Mesodermal cell (in vitro differentiated cells): ENCODE data around the gene CASZ1.

Experiments
- H3K27ac ChIP-seq: 2 replicates; pipeline ENCODE4 v1.7.0; 2013; ENCODE audit warnings: mild to moderate bottlenecking, low read depth, low read length, moderate library complexity; ENCODE audit not compliant: severe bottlenecking
- H3K36me3 ChIP-seq: 2 replicates; pipeline ENCODE4 v1.7.1; 2013; ENCODE audit warnings: mild to moderate bottlenecking, low read length, moderate library complexity; ENCODE audit not compliant: control insufficient read depth, insufficient read depth
- H3K4me1 ChIP-seq: one replicate; pipeline ENCODE4 v1.7.1; 2013; ENCODE audit warnings: mild to moderate bottlenecking, low read length; ENCODE audit not compliant: insufficient read depth, control insufficient read depth, poor library complexity, severe bottlenecking
- H3K4me3 ChIP-seq: 2 replicates; pipeline ENCODE4 v1.7.0; 2013; ENCODE audit warnings: low read length, control low read depth, mild to moderate bottlenecking; ENCODE audit not compliant: insufficient read depth, poor library complexity, severe bottlenecking; ENCODE audit errors: extremely low read depth
- H3K9me3 ChIP-seq: 2 replicates; pipeline ENCODE4 v1.7.1; 2013; ENCODE audit warnings: mild to moderate bottlenecking, low read length, moderate library complexity; ENCODE audit not compliant: control insufficient read depth
- WGBS, 2 experiments: methylation state at CpG; one replicate each; pipeline ENCODE4 v1.1.5; 2013; ENCODE audit warnings: missing lambda C conversion rate in 2 of 2; ENCODE audit not compliant: insufficient coverage in 2 of 2; 5-methylcytosine and 5-hydroxymethylcytosine counted together

CASZ1 gene

DNA sequence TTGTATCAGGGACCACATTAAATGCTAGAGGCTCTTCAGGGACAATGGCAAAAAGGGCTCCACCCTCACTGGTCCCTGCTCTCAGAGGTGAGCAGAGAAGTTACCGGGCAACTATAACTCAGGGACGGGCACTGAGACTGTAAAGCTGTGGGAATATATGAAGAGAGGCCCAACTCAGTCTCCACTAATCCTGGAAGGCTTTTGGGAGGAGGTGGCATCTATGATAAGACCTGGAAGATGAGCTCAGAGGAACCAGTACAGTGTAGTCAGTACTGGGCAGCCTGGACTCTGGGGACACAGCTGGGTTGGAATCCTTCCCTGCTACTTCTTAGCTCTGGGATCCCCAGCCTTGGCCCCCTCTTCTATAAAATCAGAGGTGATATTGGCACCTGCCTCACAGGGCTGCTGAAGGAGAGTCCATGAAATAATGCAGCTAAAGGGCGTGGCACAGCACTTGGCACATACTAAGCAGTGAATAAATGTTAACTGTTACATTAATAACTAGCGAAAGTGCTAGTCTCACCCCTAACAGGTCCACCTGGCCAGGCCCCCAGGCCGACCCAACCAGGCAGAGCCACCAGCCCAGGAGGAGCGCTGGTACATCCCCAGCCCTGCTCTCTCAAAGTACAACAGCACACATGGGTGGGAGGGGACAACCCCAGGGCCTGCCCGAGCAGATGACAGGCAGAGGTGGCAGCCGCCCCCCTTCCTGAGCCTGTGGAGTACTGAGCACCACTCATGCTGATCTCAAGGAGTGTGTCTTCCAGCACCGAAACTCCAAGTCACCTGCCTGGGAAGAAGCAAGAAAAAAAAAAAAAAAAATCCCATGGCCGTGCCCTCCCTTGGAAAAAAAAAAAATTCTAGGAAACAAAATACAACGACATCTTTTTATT, 62.7 kb downstream of the CASZ1 start:
- Histone ChIP-seq H3K4me1 (peaks cover 2% of the 10 kb centered on the region), H3K9me3 (no peaks in the 10 kb centered on the region)
- WGBS, 2 experiments, result 87 to 88% methylated on average over 4 to 5 of the region's 11 CpGs

DNA sequence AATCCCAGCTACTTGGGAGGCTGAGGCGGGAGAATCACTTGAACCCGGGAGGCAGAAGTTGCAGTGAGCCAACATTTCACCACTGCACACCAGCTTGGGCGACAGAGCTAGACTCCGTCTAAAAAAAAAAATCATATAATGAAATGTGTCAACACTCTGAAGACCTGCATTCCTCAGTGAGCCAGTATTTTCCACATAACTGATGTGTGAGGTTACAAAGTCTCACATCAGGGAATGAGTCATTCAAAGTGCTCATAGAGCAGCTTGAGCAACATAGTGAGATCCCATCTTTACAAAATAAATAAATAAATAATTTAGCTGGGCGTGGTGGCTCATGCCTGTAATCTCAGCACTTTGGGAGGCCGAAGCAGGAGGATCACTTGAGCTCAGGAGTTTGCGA, 65.5 kb downstream of the CASZ1 start:
- 100% methylated on average over 2 to 4 of the region's 7 CpGs for WGBS, 2 experiments
- H3K27ac ChIP-seq, result no peak overlapping the region
- H3K4me1 ChIP-seq, result peaks cover 3% of the 10 kb centered on the region
- H3K9me3 ChIP-seq, result no peaks in the 10 kb centered on the region
- H3K4me3 ChIP-seq, result no peak overlapping the region
- no peaks in the 10 kb centered on the region for H3K36me3 ChIP-seq

More for the DNA sequence above, 62.7 kb downstream of the CASZ1 start:
- H3K36me3 ChIP-seq, result no peaks in the 10 kb centered on the region
- H3K27ac ChIP-seq, result no peak overlapping the region
- no peak overlapping the region for H3K4me3 ChIP-seq

- Histone ChIP-seq H3K9me3 (no peaks in the 10 kb centered on the region), H3K27ac (peak overlapping the region; percentile 75), H3K4me3 (no peak overlapping the region), H3K36me3 (no peaks in the 10 kb centered on the region), H3K4me1 (peaks cover 3% of the 10 kb centered on the region)
- WGBS, 2 experiments, result 44 to 83% methylated on average over 7 to 22 of the region's 31 CpGs
Measured at GRCh38 chr1:10728595-10729410, 67.6 kb downstream of the CASZ1 start.

GRCh38 chr1:10727751-10728232, 68.7 kb downstream of the CASZ1 start:
- H3K36me3 ChIP-seq, result no peaks in the 10 kb centered on the region
- no peaks in the 10 kb centered on the region for H3K9me3 ChIP-seq
- WGBS, 2 experiments, result 97 to 98% methylated on average over 15 to 16 of the region's 16 CpGs
- peaks cover 3% of the 10 kb centered on the region for H3K4me1 ChIP-seq
- no peak overlapping the region for H3K4me3 ChIP-seq
- no peak overlapping the region for H3K27ac ChIP-seq

- Histone ChIP-seq H3K36me3 (no peaks in the 10 kb centered on the region), H3K4me1 (peaks cover 3% of the 10 kb centered on the region), H3K9me3 (no peaks in the 10 kb centered on the region), H3K4me3 (no peak overlapping the region), H3K27ac (no peak overlapping the region)
- 94 to 98% methylated on average over 16 to 17 of the region's 17 CpGs for WGBS, 2 experiments
Measured at GRCh38 chr1:10726355-10726754, 70.1 kb downstream of the CASZ1 start.

GRCh38 chr1:10724948-10725847, 71.2 kb downstream of the CASZ1 start:
- no peak overlapping the region for H3K4me3 ChIP-seq
- WGBS, 2 experiments, result 84 to 88% methylated on average over 18 to 21 of the region's 21 CpGs
- no peaks in the 10 kb centered on the region for H3K36me3 ChIP-seq
- H3K27ac ChIP-seq, result no peak overlapping the region
- H3K4me1 ChIP-seq, result peaks cover 3% of the 10 kb centered on the region
- H3K9me3 ChIP-seq, result no peaks in the 10 kb centered on the region

DNA sequence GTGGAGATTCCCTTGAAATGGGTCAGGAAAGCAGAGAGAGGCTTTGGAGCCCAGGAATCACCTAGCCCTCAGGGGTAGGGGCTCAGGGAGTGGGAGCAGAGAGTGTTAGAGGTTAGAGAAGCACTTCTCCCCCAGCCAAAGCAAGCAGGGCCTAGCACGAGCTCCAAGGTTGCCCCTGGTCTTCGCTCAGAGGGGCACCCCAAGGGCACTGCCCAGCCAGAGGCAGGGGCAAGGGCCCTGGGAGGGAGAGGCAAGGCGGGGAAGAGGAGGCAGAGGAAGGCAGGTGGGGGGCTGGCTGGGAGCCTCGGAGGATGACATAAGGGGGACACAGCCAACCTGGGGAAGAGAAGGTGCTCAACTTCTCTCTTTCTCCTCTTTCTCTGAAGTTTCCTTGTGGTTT, 71.9 kb downstream of the CASZ1 start:
- Histone ChIP-seq H3K36me3 (no peaks in the 10 kb centered on the region), H3K4me3 (no peak overlapping the region), H3K9me3 (no peaks in the 10 kb centered on the region), H3K27ac (no peak overlapping the region), H3K4me1 (peaks cover 3% of the 10 kb centered on the region)
- 85% methylated on average over 3 of the region's 4 CpGs; no CpG with 5 or more reads in 1 of the 2 experiments for WGBS, 2 experiments

- 84 to 88% methylated on average over 8 to 9 of the region's 12 CpGs for WGBS, 2 experiments
- Histone ChIP-seq H3K27ac (no peak overlapping the region), H3K4me1 (peaks cover 3% of the 10 kb centered on the region), H3K4me3 (no peak overlapping the region), H3K9me3 (no peaks in the 10 kb centered on the region), H3K36me3 (no peaks in the 10 kb centered on the region)
Measured at GRCh38 chr1:10724052-10724494, 72.4 kb downstream of the CASZ1 start.

- WGBS, 2 experiments, result 93 to 100% methylated on average over 4 of the region's 4 CpGs
- no peaks in the 10 kb centered on the region for H3K36me3 ChIP-seq
- H3K9me3 ChIP-seq, result no peaks in the 10 kb centered on the region
Measured at GRCh38 chr1:10723317-10723716, 73.1 kb downstream of the CASZ1 start.

DNA sequence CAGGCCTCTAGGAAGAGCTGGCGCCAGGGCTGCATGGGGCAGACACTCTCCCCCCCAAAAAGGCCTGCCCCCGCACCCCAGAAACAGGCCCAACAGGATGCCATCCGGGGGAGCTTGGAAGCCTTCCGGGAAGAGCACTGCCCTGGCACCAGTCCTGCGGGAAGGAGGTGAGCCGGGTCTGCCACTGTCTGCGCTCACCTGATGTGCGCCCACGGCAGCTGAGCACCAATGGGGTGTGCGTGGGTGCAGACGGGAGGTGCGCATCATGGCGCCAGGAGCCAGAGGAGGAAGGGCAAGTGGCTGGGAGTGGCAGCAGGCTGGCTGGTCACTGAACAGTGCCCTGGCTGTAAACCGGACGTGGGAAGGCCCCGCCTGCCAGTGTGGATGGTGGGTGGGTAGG, 73.6 kb downstream of the CASZ1 start:
- Histone ChIP-seq H3K27ac (no peak overlapping the region), H3K36me3 (no peaks in the 10 kb centered on the region), H3K4me1 (no peaks in the 10 kb centered on the region), H3K4me3 (no peak overlapping the region), H3K9me3 (no peaks in the 10 kb centered on the region)
- WGBS, 2 experiments, result 94 to 100% methylated on average over 8 to 11 of the region's 16 CpGs

More at GRCh38 chr1:10723317-10723716, 73.1 kb downstream of the CASZ1 start:
- no peak overlapping the region for H3K4me3 ChIP-seq
- no peak overlapping the region for H3K27ac ChIP-seq
- no peaks in the 10 kb centered on the region for H3K4me1 ChIP-seq
